Kidney (tissue), 14 donors: ENCODE data around the gene SMKR1. TPM values are rescaled to one million over a fixed set of nuclear protein-coding genes. Genes with fewer than 3 reads are reported as not detected.

Experiments
- DNase-seq, 5 donors: peaks; one replicate each; pipeline ENCODE4 v3.0.0-alpha.2; 2013 to 2020
- FAIRE-seq: peaks from 2 replicates; lab custom pipeline; 2012; peaks lifted over from hg19 to GRCh38; lab: Jason Lieb, UNC
- H3K27ac ChIP-seq, 2 donors: one replicate each; pipeline ENCODE4 v1.7.0; 2013; ENCODE audit warnings: low read depth in 2 of 2, low read length in 2 of 2, inconsistent platforms in 1 of 2
- H3K27me3 ChIP-seq: one replicate; pipeline ENCODE4 v1.7.1; 2013; ENCODE audit warnings: low read length, inconsistent platforms; ENCODE audit not compliant: control insufficient read depth, insufficient read depth
- H3K36me3 ChIP-seq, 3 donors: one replicate each; pipeline versions ENCODE4 v1.7.0 to v1.7.1; 2013; ENCODE audit warnings: low read length in 3 of 3, control low read depth in 1 of 3, inconsistent platforms in 1 of 3; ENCODE audit not compliant: insufficient read depth in 3 of 3, control insufficient read depth in 2 of 3
- H3K4me1 ChIP-seq, 3 donors: one replicate each; pipeline versions ENCODE4 v1.7.0 to v1.7.1; 2013; ENCODE audit warnings: low read length in 3 of 3, inconsistent platforms in 1 of 3, low read depth in 1 of 3; ENCODE audit not compliant: control insufficient read depth in 2 of 3, insufficient read depth in 2 of 3
- H3K4me3 ChIP-seq, 3 donors: one replicate each; pipeline versions ENCODE4 v1.7.0 to v1.8.1; 2013; ENCODE audit warnings: low read length in 3 of 3, control low read depth in 1 of 3, inconsistent platforms in 1 of 3
- H3K9ac ChIP-seq, 3 donors: one replicate each; pipeline versions ENCODE4 v1.7.0 to v1.7.1; 2013; ENCODE audit warnings: low read length in 3 of 3, control low read depth in 1 of 3, inconsistent platforms in 1 of 3
- H3K9me3 ChIP-seq, 3 donors: one replicate each; pipeline versions ENCODE4 v1.7.0 to v1.7.1; 2013; ENCODE audit warnings: low read length in 3 of 3, control low read depth in 1 of 3, inconsistent platforms in 1 of 3; ENCODE audit not compliant: control insufficient read depth in 2 of 3, insufficient read depth in 1 of 3
- CTCF ChIP-seq: IDR thresholded peaks from 3 replicates; pipeline ENCODE4 v1.5.1; 2012; ENCODE audit warnings: mild to moderate bottlenecking, moderate library complexity, borderline replicate concordance; ENCODE audit not compliant: insufficient read depth; ENCODE audit errors: extremely low read depth
- intact Hi-C: fragments of 100-400 bp; cut with DNase I; formaldehyde crosslinking; loops from one replicate; pipeline ENCODE4 v1.11.1; 2022
- polyA plus RNA-seq: library from polyadenylated mRNA; stranded (reverse); fragments of 350-450 nt; fragmentation: Illumina TruSeq; extraction: RNeasy Lipid Tissue Mini Kit (QIAGEN cat#74804); gene quantifications from one replicate; pipeline ENCODE4 v1.2.3, GENCODE V29; 2014; ENCODE audit warnings: low read depth, low replicate concordance; ENCODE audit not compliant: insufficient read depth
- total RNA-seq: library from RNA; stranded (reverse); fragmentation: NEBNext Ultra II Directional; extraction: Animal tissue kit (Norgen Biotek cat#: 25700); gene quantifications from one replicate; pipeline ENCODE4 v1.2.1, GENCODE V29; 2021
- donor health status: control.
- donor health status: control.
- donor health status: control.
- donor health status: control.
- donor health status: control.
- donor health status: DM: yes; HTN: yes; CAD: no.
- donor health status: Normal renal cell carcinoma (clear cell type).

SMKR1 gene
- total and polyA plus RNA-seq, 2 donors from 2014 or later = 0.63 to 3.9 TPM

- Histone ChIP-seq H3K36me3 (peaks cover 0 to 14% (median 0%) of the 10 kb centered on the region in 3 donors), H3K4me3 (no peak overlapping the region), H3K9ac (no peak overlapping the region), H3K27ac (no peak overlapping the region), H3K4me1 (no peaks in the 10 kb centered on the region), H3K9me3 (no peaks in the 10 kb centered on the region), H3K27me3 (no peaks in the 10 kb centered on the region)
- no peak for TF ChIP-seq CTCF
- FAIRE-seq (no peak), DNase-seq (no peak)
- intact Hi-C loops = no loop called here
Measured at GRCh38 chr7:129458171-129458570, 44.2 kb upstream of the SMKR1 start.

- FAIRE-seq (no peak), DNase-seq (no peak)
- no peaks in the 10 kb centered on the region for H3K4me1 ChIP-seq
- TF ChIP-seq CTCF = no peak
- H3K36me3 ChIP-seq = peaks cover 0 to 10% (median 0%) of the 10 kb centered on the region in 3 donors
- intact Hi-C loops = no loop called here
- H3K27me3 ChIP-seq = no peaks in the 10 kb centered on the region
- no peaks in the 10 kb centered on the region for H3K9me3 ChIP-seq
- no peak overlapping the region for H3K27ac ChIP-seq
- no peak overlapping the region for H3K9ac ChIP-seq
- no peak overlapping the region for H3K4me3 ChIP-seq
Measured at GRCh38 chr7:129461809-129462208, 40.5 kb upstream of the SMKR1 start.

- TF ChIP-seq CTCF = no peak
- no peak overlapping the region for H3K4me3 ChIP-seq
- H3K36me3 ChIP-seq = peaks cover 0 to 10% (median 0%) of the 10 kb centered on the region in 3 donors
- H3K27me3 ChIP-seq = no peaks in the 10 kb centered on the region
- intact Hi-C loops = no loop called here
- no peaks in the 10 kb centered on the region for H3K4me1 ChIP-seq
- FAIRE-seq (no peak), DNase-seq (no peak)
- H3K9me3 ChIP-seq = no peaks in the 10 kb centered on the region
- H3K27ac ChIP-seq = no peak overlapping the region
- H3K9ac ChIP-seq = no peak overlapping the region
Measured at GRCh38 chr7:129462420-129462819, 39.9 kb upstream of the SMKR1 start.

- intact Hi-C loops = no loop called here
- Histone ChIP-seq H3K4me3 (no peak overlapping the region), H3K36me3 (peaks cover 0 to 8% (median 0%) of the 10 kb centered on the region in 3 donors), H3K27ac (no peak overlapping the region), H3K27me3 (no peaks in the 10 kb centered on the region), H3K4me1 (peaks cover 0 to 3% (median 3%) of the 10 kb centered on the region in 3 donors), H3K9ac (no peak overlapping the region), H3K9me3 (no peaks in the 10 kb centered on the region)
- DNase-seq (no peak), FAIRE-seq (no peak)
- no peak for TF ChIP-seq CTCF
Measured at GRCh38 chr7:129464194-129464593, 38.1 kb upstream of the SMKR1 start.
